ENCODE data around the gene SLC5A1.

DNA sequence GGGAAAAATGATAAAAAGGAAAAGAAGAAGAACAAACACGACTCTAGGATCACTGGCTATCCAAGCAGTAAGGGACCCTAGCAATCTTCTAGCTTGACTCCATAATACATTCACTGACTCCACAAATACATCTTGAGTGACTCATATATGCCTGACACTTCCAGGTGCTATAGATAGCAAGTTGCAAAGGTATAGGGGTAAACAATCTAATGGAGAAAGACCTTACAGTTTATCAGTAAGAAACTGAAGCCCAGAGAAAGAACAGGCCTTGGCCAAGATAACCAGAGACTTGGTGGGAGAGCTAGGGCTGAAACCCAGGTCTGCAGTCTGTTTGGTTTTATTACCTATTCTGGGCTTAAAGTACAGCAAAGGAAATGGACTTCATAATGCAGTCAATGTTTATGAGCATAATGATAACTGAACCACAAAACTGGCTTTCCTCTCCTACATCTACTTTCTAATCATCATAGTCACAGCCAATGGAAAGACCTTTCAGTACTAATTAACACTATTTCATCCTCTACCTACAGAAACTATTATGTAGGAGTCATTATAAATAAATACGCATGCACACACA, 19.7 kb upstream of the SLC5A1 start:
- TF ChIP-seq ZIK1 (CRISPR knock-in tag; IDR thresholded peaks at IDR 0.05; ENCODE audit: borderline replicate concordance, low read depth) (no peak), ZNF317 (CRISPR knock-in tag; IDR thresholded peaks at IDR 0.05) (no peak), ZNF326 (CRISPR knock-in tag; IDR thresholded peaks at IDR 0.05; ENCODE audit: borderline replicate concordance) (no peak), MYC (CRISPR knock-in tag; IDR thresholded peaks at IDR 0.05; ENCODE audit: borderline replicate concordance) (no peak), ESRRA (CRISPR knock-in tag; IDR thresholded peaks at IDR 0.05; ENCODE audit: low read depth) (no peak), ZKSCAN5 (CRISPR knock-in tag; IDR thresholded peaks at IDR 0.05) (no peak), SMAD3 (CRISPR knock-in tag; IDR thresholded peaks at IDR 0.05) (no peak)

Data from HepG2 (cell line).